Body of pancreas (tissue), 4 donors: Measurements from ENCODE around the gene NFIA.

Source experiments
- CTCF ChIP-seq, 7 experiments: fragments of 450-650 bp in 4 of 7; fragments of 200-600 bp in 3 of 7; sonication (generic) in 3 of 7; IDR thresholded peaks; one replicate each; pipeline ENCODE4 v1.5.1; 2016 to 2019; ENCODE audit warnings: antibody characterized with exemption in 7 of 7
- POLR2A ChIP-seq, 3 donors: fragments of 450-650 bp; IDR thresholded peaks; one replicate each; pipeline ENCODE4 v1.6.1; 2016; ENCODE audit warnings: antibody characterized with exemption in 3 of 3, mild to moderate bottlenecking in 2 of 3

DNA sequence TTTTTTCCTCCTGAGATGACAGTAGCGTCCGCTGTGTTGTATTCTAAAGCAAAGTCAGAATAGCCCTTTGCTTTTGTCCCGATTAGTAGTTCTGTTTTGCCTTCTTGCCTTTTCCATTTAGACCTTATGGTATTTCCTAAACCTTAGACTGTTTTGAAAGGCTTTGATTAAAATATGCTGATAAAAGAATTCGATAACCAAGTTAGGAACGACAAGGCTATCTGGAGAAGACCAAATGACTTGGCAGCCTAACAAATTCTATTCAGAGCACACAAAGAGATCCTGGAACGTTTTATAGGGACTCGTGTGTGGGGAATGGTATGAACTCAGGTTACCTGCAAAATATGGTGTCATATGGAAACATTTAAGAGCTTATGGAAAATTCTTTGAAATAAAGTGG lies 42.9 kb downstream of the NFIA start:
- TF ChIP-seq CTCF (IDR thresholded peaks at IDR 0.05) (no peak), POLR2A (IDR thresholded peaks at IDR 0.05) (no peak)
